SH-SY5Y (cell line): ENCODE measurements around the gene COX6A1.

ENCODE experiments used
- GATA2 ChIP-seq: IDR thresholded peaks from 2 replicates; pipeline ENCODE4 v1.6.1; 2011; ENCODE audit warnings: mild to moderate bottlenecking, low read depth, low read length
- GATA3 ChIP-seq: IDR thresholded peaks from 2 replicates; pipeline ENCODE4 v1.6.1; 2011; ENCODE audit warnings: low read depth, mild to moderate bottlenecking, low read length, moderate library complexity

DNA sequence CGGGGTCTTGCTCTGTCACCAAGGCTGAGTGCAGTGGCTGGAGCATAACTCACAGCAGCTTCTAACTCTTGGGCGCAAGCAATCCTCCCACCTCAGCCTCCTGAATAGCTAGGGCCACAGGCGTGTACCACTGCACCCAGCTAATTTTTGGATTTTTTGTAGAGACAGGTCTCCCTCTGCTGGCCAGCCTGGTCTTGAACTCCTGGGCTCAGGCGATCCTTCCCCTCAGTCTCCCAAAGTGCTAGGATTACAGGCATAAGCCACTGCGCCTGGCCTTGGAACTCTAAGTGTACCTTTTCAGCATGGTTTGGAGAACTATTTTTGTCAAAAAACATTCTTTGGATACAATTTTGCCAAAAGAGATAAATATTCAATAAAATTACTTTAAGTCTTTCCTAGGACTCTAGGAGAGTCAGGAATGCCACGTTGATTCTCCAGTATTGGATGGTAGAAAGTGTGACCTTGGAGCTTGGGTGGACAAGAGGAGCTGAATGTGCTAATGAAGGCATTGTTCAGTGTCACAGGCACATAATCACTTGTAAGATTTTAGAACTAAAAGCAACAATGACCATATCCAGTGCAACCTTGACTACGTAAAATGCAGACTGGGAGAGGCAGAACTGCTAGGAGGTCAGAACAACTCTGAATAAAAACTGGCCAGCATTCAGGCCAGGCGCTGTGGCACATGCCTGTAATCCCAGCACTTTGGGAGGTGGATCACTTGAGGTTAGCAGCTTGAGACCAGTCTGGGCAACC, 28.8 kb downstream of the COX6A1 start:
- no peak for TF ChIP-seq GATA2
- TF ChIP-seq GATA3: no peak
